Stimulated activated naive CD8-positive, alpha-beta T cell treated with anti-CD3 and anti-CD28 coated beads, Interleukin-15, Interleukin-2, amounts not matched to agents 100 ng/mL and 50 ng/mL, for 24 hours (primary cell): ENCODE data around the gene SLC22A17.
A peak's percentile ranks its signal among the peaks of the same experiment; 100 is the strongest.
"Not testable (repeated sequence)": the region's sequence is repeated elsewhere in the genome, so short reads cannot be mapped to it uniquely, and the experiment has no call there.

ENCODE experiments used
- H3K27ac Mint-ChIP-seq: one replicate; pipeline ENCODE4 v1.8.0; 2021; ENCODE audit warnings: mild to moderate bottlenecking, mixed read lengths
- H3K27me3 Mint-ChIP-seq: one replicate; pipeline ENCODE4 v1.8.0; 2021; ENCODE audit warnings: mixed read lengths
- H3K36me3 Mint-ChIP-seq: one replicate; pipeline ENCODE4 v1.8.0; 2021; ENCODE audit warnings: low read depth, mixed read lengths
- H3K4me1 Mint-ChIP-seq: one replicate; pipeline ENCODE4 v1.8.0; 2021; ENCODE audit warnings: low read depth, mixed read lengths
- H3K4me3 Mint-ChIP-seq: one replicate; pipeline ENCODE4 v1.8.0; 2021; ENCODE audit warnings: mild to moderate bottlenecking, mixed read lengths
- H3K9me3 Mint-ChIP-seq: one replicate; pipeline ENCODE4 v1.8.0; 2021; ENCODE audit warnings: mixed read lengths

Gene SLC22A17

GRCh38 chr14:23346693-23347405, 5.8 kb downstream of the SLC22A17 start:
- Mint-ChIP-seq H3K9me3 (no peaks in the 10 kb centered on the region), H3K27ac (no peak overlapping the region), H3K4me1 (peaks cover 4% of the 10 kb centered on the region), H3K36me3 (no peaks in the 10 kb centered on the region), H3K4me3 (no peak overlapping the region), H3K27me3 (peaks cover 14% of the 10 kb centered on the region)

- H3K27ac Mint-ChIP-seq = no peak overlapping the region
- peaks cover under 1% of the 10 kb centered on the region for H3K4me1 Mint-ChIP-seq
- H3K9me3 Mint-ChIP-seq = no peaks in the 10 kb centered on the region
- H3K4me3 Mint-ChIP-seq = no peak overlapping the region
- H3K36me3 Mint-ChIP-seq = no peaks in the 10 kb centered on the region
- peaks cover 10% of the 10 kb centered on the region for H3K27me3 Mint-ChIP-seq
Observed at GRCh38 chr14:23345987-23346692, 6.5 kb downstream of the SLC22A17 start.

GRCh38 chr14:23344481-23344880, 8.2 kb downstream of the SLC22A17 start:
- Mint-ChIP-seq H3K27ac (no peak overlapping the region), H3K4me1 (no peaks in the 10 kb centered on the region), H3K4me3 (no peak overlapping the region), H3K9me3 (no peaks in the 10 kb centered on the region), H3K27me3 (peaks cover 8% of the 10 kb centered on the region), H3K36me3 (no peaks in the 10 kb centered on the region)

GRCh38 chr14:23339506-23340268, 13.0 kb downstream of the SLC22A17 start:
- H3K4me1 Mint-ChIP-seq = no peaks in the 10 kb centered on the region
- H3K27me3 Mint-ChIP-seq = peaks cover 27% of the 10 kb centered on the region
- no peak overlapping the region for H3K27ac Mint-ChIP-seq
- no peaks in the 10 kb centered on the region for H3K9me3 Mint-ChIP-seq
- H3K4me3 Mint-ChIP-seq = no peak overlapping the region
- H3K36me3 Mint-ChIP-seq = no peaks in the 10 kb centered on the region

GRCh38 chr14:23335623-23336022, 17.1 kb downstream of the SLC22A17 start:
- Mint-ChIP-seq H3K27me3 (peaks cover 27% of the 10 kb centered on the region), H3K27ac (no peak overlapping the region), H3K36me3 (no peaks in the 10 kb centered on the region), H3K4me1 (no peaks in the 10 kb centered on the region), H3K9me3 (no peaks in the 10 kb centered on the region), H3K4me3 (no peak overlapping the region)

GRCh38 chr14:23327947-23328744, 24.5 kb downstream of the SLC22A17 start:
- Mint-ChIP-seq H3K27ac (no peak overlapping the region), H3K27me3 (no peaks in the 10 kb centered on the region), H3K4me3 (no peak overlapping the region)

GRCh38 chr14:23326491-23327332, 26.0 kb downstream of the SLC22A17 start:
- H3K4me1 Mint-ChIP-seq = peaks cover 26% of the 10 kb centered on the region
- no peak overlapping the region for H3K4me3 Mint-ChIP-seq
- H3K36me3 Mint-ChIP-seq = peaks cover 40% of the 10 kb centered on the region
- no peaks in the 10 kb centered on the region for H3K27me3 Mint-ChIP-seq
- H3K9me3 Mint-ChIP-seq = no peaks in the 10 kb centered on the region
- H3K27ac Mint-ChIP-seq = no peak overlapping the region

More at GRCh38 chr14:23327947-23328744, 24.5 kb downstream of the SLC22A17 start:
- peaks cover 29% of the 10 kb centered on the region for H3K36me3 Mint-ChIP-seq
- peaks cover 14% of the 10 kb centered on the region for H3K4me1 Mint-ChIP-seq
- H3K9me3 Mint-ChIP-seq = no peaks in the 10 kb centered on the region

- H3K4me3 Mint-ChIP-seq, H3K27me3 Mint-ChIP-seq, H3K9me3 Mint-ChIP-seq, H3K27ac Mint-ChIP-seq: not testable (repeated sequence)
- Mint-ChIP-seq H3K36me3 (peaks cover 40% of the 10 kb centered on the region), H3K4me1 (peaks cover 29% of the 10 kb centered on the region)
Observed at GRCh38 chr14:23325746-23326145, 26.9 kb downstream of the SLC22A17 start.

- Mint-ChIP-seq H3K9me3 (no peaks in the 10 kb centered on the region), H3K4me1 (peaks cover 37% of the 10 kb centered on the region), H3K36me3 (peaks cover 40% of the 10 kb centered on the region), H3K27ac (no peak overlapping the region), H3K4me3 (no peak overlapping the region), H3K27me3 (no peaks in the 10 kb centered on the region)
Observed at GRCh38 chr14:23324993-23325392, 27.7 kb downstream of the SLC22A17 start.

- Mint-ChIP-seq H3K4me1 (peaks cover 42% of the 10 kb centered on the region), H3K4me3 (no peak overlapping the region), H3K27ac (no peak overlapping the region), H3K9me3 (no peaks in the 10 kb centered on the region), H3K27me3 (no peaks in the 10 kb centered on the region), H3K36me3 (peaks cover 40% of the 10 kb centered on the region)
Observed at GRCh38 chr14:23324455-23324846, 28.2 kb downstream of the SLC22A17 start.

- Mint-ChIP-seq H3K27me3 (no peaks in the 10 kb centered on the region), H3K9me3 (no peaks in the 10 kb centered on the region), H3K4me3 (no peak overlapping the region), H3K4me1 (peaks cover 43% of the 10 kb centered on the region), H3K27ac (peak overlapping the region; percentile 67), H3K36me3 (peaks cover 40% of the 10 kb centered on the region)
Observed at GRCh38 chr14:23323838-23324454, 28.7 kb downstream of the SLC22A17 start.

GRCh38 chr14:23322568-23323517, 29.8 kb downstream of the SLC22A17 start:
- Mint-ChIP-seq H3K9me3 (no peaks in the 10 kb centered on the region), H3K36me3 (peaks cover 40% of the 10 kb centered on the region), H3K27ac (peak overlapping the region; percentile 94)

More at GRCh38 chr14:23322568-23323517, 29.8 kb downstream of the SLC22A17 start:
- peaks cover 34% of the 10 kb centered on the region for H3K4me1 Mint-ChIP-seq
- peak overlapping the region; percentile 90 for H3K4me3 Mint-ChIP-seq
- no peaks in the 10 kb centered on the region for H3K27me3 Mint-ChIP-seq
